BLaER1 treated with 17β-estradiol and CSF1 and Interleukin-3, amounts not matched to agents 10 nM and 100 nM (cell line): Measurements from ENCODE around the gene TAOK2.
A peak's percentile ranks its signal among the peaks of the same experiment; 100 is the strongest.

Source experiments
- H3K27ac ChIP-seq, 11 experiments: shearing (Covaris generic); formaldehyde crosslinking; 2 replicates each; pipeline ENCODE4 v1.8.1; 2022
- H3K27me3 ChIP-seq, 11 experiments: shearing (Covaris generic); formaldehyde crosslinking; 2 replicates each; pipeline ENCODE4 v1.8.1; 2022
- H3K36me3 ChIP-seq, 11 experiments: shearing (Covaris generic); formaldehyde crosslinking; 2 replicates each; pipeline ENCODE4 v1.8.1; 2022
- H3K4me1 ChIP-seq, 10 experiments: shearing (Covaris generic); formaldehyde crosslinking; 2 replicates each; pipeline ENCODE4 v1.8.1; 2022
- H3K4me2 ChIP-seq, 11 experiments: shearing (Covaris generic); formaldehyde crosslinking; 2 replicates each; pipeline ENCODE4 v1.8.1; 2022
- H3K4me3 ChIP-seq, 10 experiments: shearing (Covaris generic); formaldehyde crosslinking; 2 replicates each; pipeline ENCODE4 v1.8.1; 2022
- H3K9ac ChIP-seq, 11 experiments: shearing (Covaris generic); formaldehyde crosslinking; 2 replicates each; pipeline ENCODE4 v1.8.1; 2022
- H3K9me3 ChIP-seq, 11 experiments: shearing (Covaris generic); formaldehyde crosslinking; replicated peaks in 1 of 11; 2 replicates each; pipeline ENCODE4 v1.8.1; 2022
- H4K20me1 ChIP-seq, 11 experiments: shearing (Covaris generic); formaldehyde crosslinking; 2 replicates each; pipeline ENCODE4 v1.8.1; 2022
- Cebpa-rat ChIP-seq, 11 experiments: shearing (Covaris generic); IDR thresholded peaks; 2 replicates each; pipeline ENCODE4 v1.8.1; 2022

TAOK2 gene

DNA sequence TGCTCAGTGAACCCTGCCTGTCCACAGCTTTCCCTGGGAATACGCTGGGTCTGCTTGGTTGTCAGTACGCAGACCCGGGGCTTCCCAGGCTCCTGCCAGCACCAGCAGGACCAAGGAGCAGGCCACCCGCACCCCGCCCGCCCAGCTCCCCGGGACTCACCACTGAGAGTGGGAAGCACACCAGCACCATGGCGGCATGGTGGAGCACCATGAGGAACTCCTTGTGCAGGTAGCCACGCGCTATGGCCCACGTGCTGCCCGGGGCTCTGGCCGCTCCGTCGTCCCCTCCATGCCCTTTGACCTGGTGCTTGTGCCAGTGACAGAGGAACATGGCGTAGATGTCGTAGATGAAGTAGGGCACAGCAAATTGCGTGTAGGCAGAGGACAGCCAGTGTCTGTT, 52.8 kb downstream of the TAOK2 start:
- Histone ChIP-seq H3K9ac (no peak overlapping the region), H3K9me3 (no peaks in the 10 kb centered on the region), H3K27me3 (peaks cover 28 to 65% (median 59%) of the 10 kb centered on the region in 11 experiments), H3K4me2 (no peak overlapping the region), H3K4me3 (no peak overlapping the region), H3K27ac (no peak overlapping the region), H3K36me3 (no peaks in the 10 kb centered on the region), H3K4me1 (peaks cover 3 to 10% (median 6%) of the 10 kb centered on the region in 10 experiments; a peak in 15 of 20 replicates), H4K20me1 (peaks cover 0 to 54% (median 6%) of the 10 kb centered on the region in 11 experiments; a peak in 10 of 22 replicates)
- TF ChIP-seq Cebpa-rat (IDR thresholded peaks at IDR 0.05), result no peak

DNA sequence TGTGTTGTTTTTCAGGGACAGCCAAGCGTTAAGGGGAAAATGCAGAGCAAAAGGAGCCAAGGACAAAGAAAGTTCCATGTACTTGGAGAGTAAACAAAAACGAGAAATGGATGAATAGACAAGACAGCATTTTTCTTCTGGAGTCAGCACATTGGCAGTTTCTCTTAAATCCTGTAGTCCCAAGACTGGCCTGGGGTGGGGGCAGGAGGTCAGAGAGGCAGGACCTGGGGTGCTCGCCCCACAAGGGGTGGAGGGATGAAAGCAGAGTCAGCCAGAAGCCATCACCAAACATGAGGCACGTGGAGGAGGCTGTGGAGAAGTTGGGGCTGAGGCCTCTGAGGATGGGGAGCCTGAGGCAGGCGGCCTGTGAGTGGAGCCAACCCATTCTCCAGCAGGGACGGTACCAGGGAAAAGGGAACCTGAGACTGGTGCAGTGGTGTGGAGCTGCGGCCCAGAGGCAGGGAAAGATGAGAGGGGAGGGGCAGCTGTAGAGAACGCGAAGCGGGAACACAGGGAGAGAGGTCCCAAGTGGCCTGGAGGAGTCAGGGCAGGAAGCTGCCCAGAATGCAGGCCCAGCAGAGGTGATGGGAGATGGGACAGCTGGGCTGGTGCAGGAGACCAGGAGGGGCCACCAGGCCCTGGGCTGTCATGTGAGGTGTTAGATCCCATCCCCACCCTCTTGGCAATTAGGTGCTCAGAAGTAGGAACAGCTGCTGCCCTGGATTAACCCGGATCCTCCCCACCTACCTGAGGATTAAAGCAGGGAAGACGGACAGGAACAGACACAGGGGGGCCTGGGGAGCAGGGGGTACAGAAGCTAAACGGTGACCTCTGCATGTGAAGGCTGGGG, 54.1 kb downstream of the TAOK2 start:
- peaks cover 0 to 61% (median 6%) of the 10 kb centered on the region in 11 experiments; a peak in 10 of 22 replicates for H4K20me1 ChIP-seq
- H3K27ac ChIP-seq, result no peak overlapping the region
- no peaks in the 10 kb centered on the region for H3K36me3 ChIP-seq
- TF ChIP-seq Cebpa-rat (IDR thresholded peaks at IDR 0.05), result no peak
- H3K4me2 ChIP-seq, result no peak overlapping the region
- H3K9me3 ChIP-seq, result no peaks in the 10 kb centered on the region
- H3K4me1 ChIP-seq, result peaks cover 6 to 18% (median 16%) of the 10 kb centered on the region in 10 experiments
- H3K4me3 ChIP-seq, result no peak overlapping the region
- peaks cover 35 to 72% (median 66%) of the 10 kb centered on the region in 11 experiments for H3K27me3 ChIP-seq
- H3K9ac ChIP-seq, result no peak overlapping the region

- H3K36me3 ChIP-seq, result no peaks in the 10 kb centered on the region
Measured at GRCh38 chr16:30028438-30029076, 54.9 kb downstream of the TAOK2 start.

GRCh38 chr16:30030011-30030685, 56.5 kb downstream of the TAOK2 start:
- no peak overlapping the region for H3K27ac ChIP-seq
- no peaks in the 10 kb centered on the region for H3K9me3 ChIP-seq
- H3K4me3 ChIP-seq, result no peak overlapping the region
- no peak overlapping the region for H3K4me2 ChIP-seq
- no peaks in the 10 kb centered on the region for H3K36me3 ChIP-seq
- peaks cover 18 to 33% (median 27%) of the 10 kb centered on the region in 10 experiments for H3K4me1 ChIP-seq
- no peak for TF ChIP-seq Cebpa-rat (IDR thresholded peaks at IDR 0.05)
- H3K9ac ChIP-seq, result no peak overlapping the region
- H3K27me3 ChIP-seq, result peaks cover 35 to 70% (median 66%) of the 10 kb centered on the region in 11 experiments
- peaks cover 0 to 61% (median 6%) of the 10 kb centered on the region in 11 experiments; a peak in 10 of 22 replicates for H4K20me1 ChIP-seq

More at GRCh38 chr16:30028438-30029076, 54.9 kb downstream of the TAOK2 start:
- H3K4me2 ChIP-seq, result no peak overlapping the region
- H3K27ac ChIP-seq, result no peak overlapping the region
- H4K20me1 ChIP-seq, result peaks cover 0 to 61% (median 6%) of the 10 kb centered on the region in 11 experiments; a peak in 10 of 22 replicates
- peaks cover 13 to 26% (median 23%) of the 10 kb centered on the region in 10 experiments for H3K4me1 ChIP-seq
- H3K9me3 ChIP-seq, result no peaks in the 10 kb centered on the region
- H3K27me3 ChIP-seq, result peaks cover 35 to 72% (median 66%) of the 10 kb centered on the region in 11 experiments
- TF ChIP-seq Cebpa-rat (IDR thresholded peaks at IDR 0.05), result no peak
- H3K4me3 ChIP-seq, result no peak overlapping the region
- H3K9ac ChIP-seq, result no peak overlapping the region

GRCh38 chr16:30030841-30031413, 57.3 kb downstream of the TAOK2 start, which contains the start of gene TLCD3B:
TLCD3B (minus strand) TSS chr16:30031271; CDS start chr16:30030527, 744 bp downstream.
- no peak for TF ChIP-seq Cebpa-rat (IDR thresholded peaks at IDR 0.05)
- no peak within 1 kb of the TSS for H3K4me3 ChIP-seq
- H3K9ac ChIP-seq, result no peak within 1 kb of the TSS
- H3K4me1 ChIP-seq, result peaks cover 18 to 35% (median 28%) of the 10 kb centered on the region in 10 experiments
- H4K20me1 ChIP-seq, result peaks cover 0 to 53% (median 6%) of the 10 kb centered on the region in 11 experiments; a peak in 10 of 22 replicates
- H3K4me2 ChIP-seq, result peak within 1 kb of the TSS in 10 of 11 experiments; percentile 11 to 89 (median 66); a peak in 15 of 22 replicates
- peaks cover 35 to 63% (median 61%) of the 10 kb centered on the region in 11 experiments for H3K27me3 ChIP-seq
- H3K27ac ChIP-seq, result no peak within 1 kb of the TSS
- H3K9me3 ChIP-seq, result no peaks in the 10 kb centered on the region
- no peaks in the 10 kb centered on the region for H3K36me3 ChIP-seq

- Histone ChIP-seq H3K4me3 (no peak overlapping the region), H3K27me3 (peaks cover 35 to 57% (median 56%) of the 10 kb centered on the region in 11 experiments), H3K27ac (no peak overlapping the region), H3K4me1 (peaks cover 18 to 35% (median 28%) of the 10 kb centered on the region in 10 experiments), H3K9me3 (no peaks in the 10 kb centered on the region), H3K4me2 (peak overlapping the region in 10 of 11 experiments; percentile 11 to 89 (median 66); a peak in 15 of 22 replicates), H3K9ac (no peak overlapping the region), H3K36me3 (no peaks in the 10 kb centered on the region), H4K20me1 (peaks cover 0 to 49% (median 6%) of the 10 kb centered on the region in 11 experiments; a peak in 10 of 22 replicates)
- no peak for TF ChIP-seq Cebpa-rat (IDR thresholded peaks at IDR 0.05)
Measured at GRCh38 chr16:30031477-30031918, 57.8 kb downstream of the TAOK2 start.

- no peaks in the 10 kb centered on the region for H3K9me3 ChIP-seq
- H3K4me3 ChIP-seq, result peak overlapping the region in 1 of 10 experiments; percentile 39; a peak in 2 of 20 replicates
- peaks cover 35 to 49% (median 49%) of the 10 kb centered on the region in 11 experiments for H3K27me3 ChIP-seq
- H3K36me3 ChIP-seq, result no peaks in the 10 kb centered on the region
- H3K4me2 ChIP-seq, result peak overlapping the region; percentile 60 to 89 (median 76)
- H4K20me1 ChIP-seq, result peaks cover 0 to 42% (median 6%) of the 10 kb centered on the region in 11 experiments; a peak in 10 of 22 replicates
- peaks cover 18 to 35% (median 28%) of the 10 kb centered on the region in 10 experiments for H3K4me1 ChIP-seq
- peak overlapping the region in 4 of 11 experiments; percentile 18 to 52 (median 33); a peak in 2 of 22 replicates for H3K9ac ChIP-seq
- no peak for TF ChIP-seq Cebpa-rat (IDR thresholded peaks at IDR 0.05)
- no peak overlapping the region for H3K27ac ChIP-seq
Measured at GRCh38 chr16:30032083-30032819, 58.6 kb downstream of the TAOK2 start.
